Ovary (tissue), 9 donors: Measurements from ENCODE around the gene C17orf113. TPM values are rescaled to one million over a fixed set of nuclear protein-coding genes. Genes with fewer than 3 reads are reported as not detected.

Experiments
- DNase-seq, 5 donors: peaks; one replicate each; pipeline ENCODE4 v3.0.0-alpha.2; 2019 to 2020
- H3K27ac ChIP-seq, 2 donors: fragments of 200-600 bp; one replicate each; pipeline versions ENCODE4 v1.5.1 to v1.8.0; 2019 to 2022
- H3K27me3 ChIP-seq: fragments of 200-600 bp; one replicate; pipeline ENCODE4 v1.8.0; 2022
- H3K36me3 ChIP-seq: fragments of 200-600 bp; sonication (generic); one replicate; pipeline ENCODE4 v1.5.1; 2019
- H3K4me1 ChIP-seq: one replicate; pipeline ENCODE4 v1.8.1; 2013; ENCODE audit warnings: mild to moderate bottlenecking, moderate library complexity; ENCODE audit not compliant: insufficient read depth
- H3K4me3 ChIP-seq: fragments of 200-600 bp; sonication (generic); one replicate; pipeline ENCODE4 v1.5.1; 2017
- H3K9me3 ChIP-seq, 2 donors: fragments of 200-600 bp in 1 of 2; sonication (generic) in 1 of 2; one replicate each; pipeline versions ENCODE4 v1.5.1 to v1.8.1; 2013 to 2019; ENCODE audit warnings: mild to moderate bottlenecking in 1 of 2, moderate library complexity in 1 of 2
- CTCF ChIP-seq, 3 donors: fragments of 450-650 bp in 2 of 3; fragments of 200-600 bp in 1 of 3; IDR thresholded peaks; one replicate each; pipeline versions ENCODE4 v1.5.1 to v1.8.0; 2016 to 2022; ENCODE audit warnings: antibody characterized with exemption in 3 of 3, mild to moderate bottlenecking in 1 of 3
- EP300 ChIP-seq: sonication (generic); formaldehyde crosslinking; IDR thresholded peaks from one replicate; pipeline ENCODE4 v1.6.1; 2017; ENCODE audit warnings: antibody characterized with exemption
- POLR2A ChIP-seq: fragments of 450-650 bp; IDR thresholded peaks from one replicate; pipeline ENCODE4 v1.6.1; 2017; ENCODE audit warnings: antibody characterized with exemption, mild to moderate bottlenecking, moderate library complexity
- WGBS, 3 donors: extraction: QIAGEN DNeasy Blood & Tissue Kit in 1 of 3; methylation state at CpG; one replicate each; pipeline versions ENCODE4 v1.1.5 to v1.1.7; 2013 to 2017; 5-methylcytosine and 5-hydroxymethylcytosine counted together
- intact Hi-C, 4 donors: fragments of 100-400 bp; cut with DNase I; formaldehyde crosslinking; loops; one replicate each; pipeline versions ENCODE4 v1.11.0 to v1.15.1; 2022 to 2023
- polyA plus RNA-seq, 2 donors: library from polyadenylated mRNA; stranded (reverse); fragments of 200-250 nt in 1 of 2; fragments of 350-450 nt in 1 of 2; fragmentation: Illumina TruSeq in 1 of 2; extraction: RNeasy Lipid Tissue Mini Kit (QIAGEN cat#74804) in 1 of 2; gene quantifications; one replicate each; pipeline ENCODE4 v1.2.3, GENCODE V29; 2013 to 2014
- total RNA-seq, 7 donors: library from RNA; depleted of rRNA in 2 of 7; stranded (reverse); fragments of >200 nt in 2 of 7; fragmentation: NEBNext Ultra II Directional in 3 of 7; extraction: Animal tissue kit (Norgen Biotek cat#: 25700) in 3 of 7; gene quantifications; one replicate each; pipeline versions ENCODE4 v1.1.0 to v1.2.4, GENCODE V29; 2016 to 2023
- donor health status: DM: no; HTN: no; CAD: no; lungs with moderate emphysema.
- donor health status: DM: no; HTN: no; CAD: no.
- donor health status: Bipolar disorder and iron deficiency.
- donor health status: DM: yes; HTN: yes; CAD: no.
- donor health status: DM: no; HTN: no; CAD: no.
- donor health status: DM: yes; HTN: yes; CAD: no.

Gene C17orf113
- total and polyA plus RNA-seq, 9 donors, result 0.67 to 3.9 (median 2.5) TPM

- TF ChIP-seq EP300 (no peak), CTCF (IDR thresholded peaks at IDR 0.05) (no peak), POLR2A (no peak)
- Histone ChIP-seq H3K4me1 (no peaks in the 10 kb centered on the region), H3K27ac (no peak overlapping the region), H3K4me3 (no peak overlapping the region), H3K36me3 (no peaks in the 10 kb centered on the region), H3K9me3 (no peaks in the 10 kb centered on the region), H3K27me3 (no peaks in the 10 kb centered on the region)
- WGBS, 3 donors, result 80 to 97% (median 83%) methylated on average over 5 of the region's 5 CpGs
- intact Hi-C loops, result no loop called here
- no peak for DNase-seq
Observed at GRCh38 chr17:41989702-41990419, 60.5 kb downstream of the C17orf113 start.

- Histone ChIP-seq H3K27ac (no peak overlapping the region), H3K9me3 (no peaks in the 10 kb centered on the region), H3K36me3 (no peaks in the 10 kb centered on the region), H3K27me3 (no peaks in the 10 kb centered on the region), H3K4me1 (no peaks in the 10 kb centered on the region), H3K4me3 (no peak overlapping the region)
- no peak for DNase-seq
- intact Hi-C loops, result no loop called here
- WGBS, 3 donors, result 89 to 93% (median 90%) methylated on average over 2 of the region's 2 CpGs
- TF ChIP-seq CTCF (IDR thresholded peaks at IDR 0.05) (no peak), EP300 (no peak), POLR2A (no peak)
Observed at GRCh38 chr17:41988418-41988817, 62.0 kb downstream of the C17orf113 start.

Other genes with a start within 250 kb of the C17orf113 start
- 10 to 100 TPM; 13.2 to 22.1 (median 16.3) TPM for gene P3H4, start 238.7 kb downstream of the C17orf113 start, total RNA-seq
- gene P3H4, start 238.7 kb downstream of the C17orf113 start, polyA plus RNA-seq, result 10 to 100 TPM in 1 of 2 donors, 1 to 10 TPM in 1; 7.7 to 10.6 TPM
- 100 to 1,000 TPM in 2 of 7 donors, 10 to 100 TPM in 5; 37.1 to 106 (median 82.5) TPM for gene FKBP10, start 237.6 kb downstream of the C17orf113 start, total RNA-seq
- gene FKBP10, start 237.6 kb downstream of the C17orf113 start, polyA plus RNA-seq, result 10 to 100 TPM; 76.2 to 80.0 TPM
- gene NT5C3B, start 214.4 kb downstream of the C17orf113 start, total RNA-seq, result 10 to 100 TPM; 34.5 to 65.4 (median 48.8) TPM
- gene NT5C3B, start 214.4 kb downstream of the C17orf113 start, polyA plus RNA-seq, result 100 to 1,000 TPM in 1 of 2 donors, 10 to 100 TPM in 1; 71.0 to 106 TPM
- gene KLHL10, start 212.8 kb downstream of the C17orf113 start, total RNA-seq, result under 1 TPM; 0.13 to 0.60 (median 0.23) TPM
- gene KLHL10, start 212.8 kb downstream of the C17orf113 start, polyA plus RNA-seq, result under 1 TPM; 0.21 to 0.57 TPM
- gene KLHL11, start 185.2 kb downstream of the C17orf113 start, total RNA-seq, result 10 to 100 TPM; 18.9 to 30.5 (median 20.6) TPM
- gene KLHL11, start 185.2 kb downstream of the C17orf113 start, polyA plus RNA-seq, result 1 to 10 TPM; 2.7 to 3.9 TPM
- 100 to 1,000 TPM in 1 of 7 donors, 10 to 100 TPM in 6; 23.6 to 119 (median 53.4) TPM for gene ACLY, start 131.7 kb downstream of the C17orf113 start, total RNA-seq
- gene ACLY, start 131.7 kb downstream of the C17orf113 start, polyA plus RNA-seq, result 10 to 100 TPM; 26.9 to 69.4 TPM
- 10 to 100 TPM in 1 of 7 donors, 1 to 10 TPM in 6; 1.1 to 11.0 (median 2.4) TPM for gene ODAD4, start 120.0 kb downstream of the C17orf113 start, total RNA-seq
- 1 to 10 TPM; 1.7 to 2.1 TPM for gene ODAD4, start 120.0 kb downstream of the C17orf113 start, polyA plus RNA-seq
- gene CNP, start 83.8 kb downstream of the C17orf113 start, total RNA-seq, result 10 to 100 TPM; 30.5 to 88.9 (median 77.5) TPM
- 10 to 100 TPM; 30.7 to 47.0 TPM for gene CNP, start 83.8 kb downstream of the C17orf113 start, polyA plus RNA-seq
- 10 to 100 TPM; 37.7 to 92.4 (median 70.1) TPM for gene DNAJC7, start 33.2 kb downstream of the C17orf113 start, total RNA-seq
- gene DNAJC7, start 33.2 kb downstream of the C17orf113 start, polyA plus RNA-seq, result 100 to 1,000 TPM in 1 of 2 donors, 10 to 100 TPM in 1; 61.1 to 102 TPM
- 10 to 100 TPM; 11.8 to 27.6 (median 22.2) TPM for gene NKIRAS2, start 30.5 kb downstream of the C17orf113 start, total RNA-seq
- gene NKIRAS2, start 30.5 kb downstream of the C17orf113 start, polyA plus RNA-seq, result 10 to 100 TPM; 23.9 to 25.4 TPM
- gene ZNF385C, start 47.9 kb upstream of the C17orf113 start, total RNA-seq, result 1 to 10 TPM in 6 of 7 donors, under 1 TPM in 1; 0.36 to 2.0 (median 1.5) TPM
- gene ZNF385C, start 47.9 kb upstream of the C17orf113 start, polyA plus RNA-seq, result 1 to 10 TPM; 1.8 to 3.0 TPM
- 10 to 100 TPM in 6 of 7 donors, 1 to 10 TPM in 1; 8.6 to 24.6 (median 19.3) TPM for gene DHX58, start 62.1 kb upstream of the C17orf113 start, total RNA-seq
- gene DHX58, start 62.1 kb upstream of the C17orf113 start, polyA plus RNA-seq, result 10 to 100 TPM; 10.3 to 22.2 TPM
- 10 to 100 TPM; 38.6 to 66.4 (median 57.9) TPM for gene KAT2A, start 70.8 kb upstream of the C17orf113 start, total RNA-seq
- 10 to 100 TPM; 27.1 to 77.5 TPM for gene KAT2A, start 70.8 kb upstream of the C17orf113 start, polyA plus RNA-seq
- under 1 TPM; 0.15 to 0.95 (median 0.48) TPM for gene HSPB9, start 72.2 kb upstream of the C17orf113 start, total RNA-seq
- gene HSPB9, start 72.2 kb upstream of the C17orf113 start, polyA plus RNA-seq, result under 1 TPM in 1 of 2 donors, not detected in 1; 0.46 TPM
- 100 to 1,000 TPM in 2 of 7 donors, 10 to 100 TPM in 5; 53.8 to 114 (median 94.3) TPM for gene RAB5C, start 104.4 kb upstream of the C17orf113 start, total RNA-seq
- 100 to 1,000 TPM; 124 to 130 TPM for gene RAB5C, start 104.4 kb upstream of the C17orf113 start, polyA plus RNA-seq
- under 1 TPM in 4 of 7 donors, not detected in 3; 0.08 to 0.40 (median 0.15) TPM for gene KCNH4, start 130.5 kb upstream of the C17orf113 start, total RNA-seq
- under 1 TPM in 1 of 2 donors, not detected in 1; 0.07 TPM for gene KCNH4, start 130.5 kb upstream of the C17orf113 start, polyA plus RNA-seq
- not detected for gene HCRT, start 134.9 kb upstream of the C17orf113 start, total RNA-seq
- not detected for gene HCRT, start 134.9 kb upstream of the C17orf113 start, polyA plus RNA-seq
- gene GHDC, start 143.9 kb upstream of the C17orf113 start, total RNA-seq, result 10 to 100 TPM; 19.5 to 40.1 (median 31.0) TPM
- 10 to 100 TPM in 1 of 2 donors, 1 to 10 TPM in 1; 9.2 to 30.4 TPM for gene GHDC, start 143.9 kb upstream of the C17orf113 start, polyA plus RNA-seq
- 100 to 1,000 TPM in 4 of 7 donors, 10 to 100 TPM in 3; 66.7 to 176 (median 128) TPM for gene STAT5B, start 225.8 kb upstream of the C17orf113 start, total RNA-seq
- gene STAT5B, start 225.8 kb upstream of the C17orf113 start, polyA plus RNA-seq, result 100 to 1,000 TPM in 1 of 2 donors, 10 to 100 TPM in 1; 66.1 to 108 TPM
- gene STAT5A, start 237.9 kb upstream of the C17orf113 start, total RNA-seq, result 10 to 100 TPM; 43.1 to 82.8 (median 51.6) TPM
- 10 to 100 TPM; 19.5 to 22.2 TPM for gene STAT5A, start 237.9 kb upstream of the C17orf113 start, polyA plus RNA-seq